GM19193 (cell line): ENCODE results near the gene EVL.

Experiments
- POLR2A ChIP-seq: IDR thresholded peaks from 4 replicates; pipeline ENCODE4 v1.6.1; 2011; ENCODE audit not compliant: insufficient read depth, insufficient read length; ENCODE audit errors: extremely low read depth

EVL gene, protein sequence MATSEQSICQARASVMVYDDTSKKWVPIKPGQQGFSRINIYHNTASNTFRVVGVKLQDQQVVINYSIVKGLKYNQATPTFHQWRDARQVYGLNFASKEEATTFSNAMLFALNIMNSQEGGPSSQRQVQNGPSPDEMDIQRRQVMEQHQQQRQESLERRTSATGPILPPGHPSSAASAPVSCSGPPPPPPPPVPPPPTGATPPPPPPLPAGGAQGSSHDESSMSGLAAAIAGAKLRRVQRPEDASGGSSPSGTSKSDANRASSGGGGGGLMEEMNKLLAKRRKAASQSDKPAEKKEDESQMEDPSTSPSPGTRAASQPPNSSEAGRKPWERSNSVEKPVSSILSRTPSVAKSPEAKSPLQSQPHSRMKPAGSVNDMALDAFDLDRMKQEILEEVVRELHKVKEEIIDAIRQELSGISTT

GRCh38 chr14:100065111-100065871 lies at the start of gene EVL:
EVL (plus strand) TSS chr14:100065422; CDS start chr14:100065501, 79 bp downstream.
- peak; percentile 47 for TF ChIP-seq POLR2A

DNA sequence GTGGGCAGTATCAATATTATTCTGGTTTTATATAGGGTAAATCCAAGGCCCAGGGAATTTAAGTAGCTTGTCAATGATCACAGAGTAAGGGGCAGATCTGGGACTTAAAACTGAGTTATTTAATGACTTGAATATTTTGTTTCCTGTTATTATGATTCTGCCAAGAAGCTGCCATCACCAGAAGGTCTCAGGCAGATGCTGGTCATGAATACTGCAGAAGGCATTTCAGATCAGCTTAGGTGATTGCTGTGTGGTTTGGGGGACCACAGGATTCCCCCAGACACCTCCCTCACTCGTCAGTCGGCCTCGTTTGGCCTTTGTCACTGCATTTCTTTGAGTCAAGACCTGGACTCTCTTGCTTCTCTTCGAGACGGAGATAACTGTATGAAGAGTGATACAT lies 47.7 kb upstream of the EVL start:
- TF ChIP-seq POLR2A, result no peak

DNA sequence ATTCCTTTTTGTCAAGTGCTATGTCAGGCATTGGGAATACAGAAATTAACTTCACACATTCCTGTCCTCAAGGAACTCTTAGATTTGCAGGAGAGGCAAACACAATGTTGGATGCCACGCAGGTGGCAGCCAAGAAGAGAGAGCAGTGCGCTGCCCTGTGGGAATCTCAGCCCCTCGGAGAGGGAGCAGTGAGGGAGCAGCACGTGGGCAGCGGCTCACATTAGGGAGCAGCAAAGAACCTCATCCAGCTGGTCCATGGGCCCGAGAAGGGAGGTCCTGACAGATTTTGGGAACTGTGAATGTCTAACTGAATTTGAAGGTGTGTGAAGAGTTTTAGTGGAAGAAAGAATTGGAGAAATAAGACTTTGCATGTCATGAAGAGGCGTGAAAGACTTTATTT lies 47.2 kb upstream of the EVL start:
- TF ChIP-seq POLR2A, result no peak

- no peak for TF ChIP-seq POLR2A
Observed at GRCh38 chr14:100018482-100018881, 46.7 kb upstream of the EVL start.

DNA sequence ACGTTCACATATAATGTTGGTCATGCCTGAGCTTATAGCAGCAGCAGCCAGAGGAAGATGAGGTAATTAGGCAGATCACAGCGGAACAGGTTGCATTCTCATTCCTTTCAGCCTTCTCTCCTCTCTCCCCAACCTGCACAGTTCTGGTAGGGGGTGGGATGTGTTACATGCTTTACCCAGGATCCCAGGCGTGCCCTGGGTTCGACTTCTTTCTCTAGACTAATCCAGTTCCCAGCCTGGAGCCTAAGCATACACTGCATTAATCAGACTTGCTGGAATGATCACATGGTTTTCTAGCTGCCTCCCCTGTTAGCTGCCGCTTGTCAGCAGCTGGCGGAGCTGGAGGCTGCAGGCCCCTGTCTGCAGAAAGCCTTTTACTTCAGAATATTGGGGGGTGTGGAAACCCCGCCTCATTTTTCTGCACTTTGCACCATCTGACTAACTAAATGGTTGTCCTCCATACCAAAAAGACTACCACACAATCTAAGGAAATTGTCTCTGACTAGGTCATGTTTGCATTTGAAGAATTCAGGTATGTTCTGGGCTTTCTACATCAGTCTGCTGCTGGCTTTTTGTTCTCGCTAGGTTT lies 46.0 kb upstream of the EVL start:
- no peak for TF ChIP-seq POLR2A

DNA sequence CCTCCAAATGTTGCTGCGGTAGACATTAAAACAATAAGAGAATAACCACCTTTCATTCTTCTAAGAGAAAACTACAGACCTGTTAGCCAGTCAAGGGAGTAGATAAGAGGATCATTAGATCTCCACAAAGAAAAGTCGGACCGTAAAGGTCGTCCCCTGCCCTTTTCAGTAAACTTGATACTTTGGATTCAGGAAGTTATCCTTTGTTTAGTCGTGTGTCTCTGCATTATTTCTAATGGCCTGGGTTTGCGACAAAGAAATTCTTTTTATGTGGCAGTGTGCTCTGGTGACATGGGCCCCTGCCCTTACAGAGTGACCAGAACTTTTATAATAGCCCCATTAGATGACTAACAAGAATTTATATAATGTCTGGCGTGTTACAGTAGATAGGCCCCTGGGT lies 44.6 kb upstream of the EVL start:
- no peak for TF ChIP-seq POLR2A

DNA sequence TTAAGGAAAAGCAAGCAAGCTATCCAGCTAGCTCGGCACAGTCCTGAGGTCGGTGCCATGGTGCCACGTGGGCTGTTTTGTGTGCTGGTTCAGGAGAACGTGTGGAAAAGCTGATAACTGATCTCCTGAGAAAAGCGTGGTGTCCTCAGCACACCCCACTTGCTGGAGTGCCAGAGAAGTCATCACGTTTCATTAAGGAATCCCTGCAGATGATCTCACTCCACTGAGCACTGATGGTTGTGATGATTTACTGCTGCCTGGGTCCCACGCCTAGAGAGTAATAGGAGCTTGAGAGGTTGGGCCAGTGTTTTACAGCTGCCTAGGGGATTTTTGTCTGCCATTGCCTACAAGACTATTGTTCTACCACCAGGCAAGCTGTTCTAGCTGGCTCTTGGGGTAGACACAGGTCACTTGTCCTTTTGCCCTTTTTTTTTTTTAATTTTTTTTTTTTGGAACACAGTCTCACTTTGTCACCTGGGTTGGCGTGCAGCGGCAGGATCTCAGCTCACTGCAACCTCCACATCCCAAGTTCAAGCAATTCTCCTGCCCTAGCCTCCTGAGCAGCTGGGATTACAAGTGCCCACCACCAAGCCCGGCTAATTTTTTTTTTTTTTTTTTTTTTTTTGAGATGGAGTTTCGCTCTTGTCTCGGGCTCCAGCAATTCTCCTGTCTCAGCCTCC lies 42.3 kb upstream of the EVL start:
- TF ChIP-seq POLR2A, result no peak

DNA sequence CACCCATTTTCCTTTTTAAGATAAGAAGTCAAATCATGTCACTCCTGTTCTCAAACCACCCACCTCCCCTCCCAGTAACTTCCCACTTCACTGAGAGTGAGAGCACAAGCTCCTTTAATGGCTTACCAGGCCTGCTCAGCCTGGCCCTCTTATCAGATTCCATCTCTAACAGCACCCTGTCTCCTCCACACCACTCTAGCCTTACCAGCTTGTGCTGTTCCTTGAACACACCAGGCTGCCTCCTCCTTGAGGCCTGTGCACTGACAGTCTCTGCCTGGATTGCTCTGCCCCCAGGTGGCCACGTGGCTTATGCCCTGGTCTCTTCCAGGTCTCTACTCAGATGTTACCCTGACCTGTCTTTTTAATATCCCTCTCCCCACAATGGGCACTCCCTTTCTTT lies 40.1 kb upstream of the EVL start:
- TF ChIP-seq POLR2A, result no peak

GRCh38 chr14:100027771-100028490 lies 37.3 kb upstream of the EVL start:
- no peak for TF ChIP-seq POLR2A

GRCh38 chr14:100028990-100029677 lies 36.1 kb upstream of the EVL start:
- TF ChIP-seq POLR2A, result no peak

- no peak for TF ChIP-seq POLR2A
Observed at GRCh38 chr14:100030452-100031153, 34.6 kb upstream of the EVL start.

DNA sequence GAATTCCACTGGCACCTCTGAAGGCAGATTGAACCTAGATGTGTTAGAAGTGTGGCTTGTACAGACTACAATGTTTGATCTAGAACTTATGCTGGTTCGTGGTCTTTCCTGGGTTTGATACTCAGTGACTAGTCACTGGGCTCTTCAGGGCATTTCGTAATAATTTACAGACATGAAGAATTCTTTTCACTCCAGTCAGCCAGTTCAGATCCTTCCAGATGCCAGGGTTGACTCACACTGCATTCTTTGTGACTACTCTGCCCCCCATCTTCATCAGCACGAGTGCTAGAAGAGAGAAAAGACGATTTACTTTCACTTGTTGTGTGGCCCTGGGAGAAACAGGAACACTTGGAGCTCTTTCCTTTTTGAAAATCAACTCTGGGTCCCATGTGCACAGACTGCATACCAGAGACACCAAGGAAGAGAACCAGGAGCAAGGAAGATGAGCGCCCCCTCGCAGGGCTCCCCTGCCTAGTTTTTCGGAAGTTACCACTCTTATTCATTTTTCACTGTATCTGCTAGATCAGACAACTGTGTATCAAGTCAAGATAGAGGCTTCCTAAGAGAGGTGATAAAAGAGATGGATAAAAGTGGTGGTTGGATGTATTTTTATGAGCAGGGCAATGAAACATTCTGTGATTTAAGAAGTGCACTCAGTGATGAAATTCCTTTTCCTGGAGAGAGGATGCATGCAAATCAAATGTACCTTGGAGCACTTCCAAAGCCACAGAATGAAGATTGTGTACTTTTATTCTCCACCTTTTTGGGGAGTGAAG lies 33.5 kb upstream of the EVL start:
- no peak for TF ChIP-seq POLR2A

DNA sequence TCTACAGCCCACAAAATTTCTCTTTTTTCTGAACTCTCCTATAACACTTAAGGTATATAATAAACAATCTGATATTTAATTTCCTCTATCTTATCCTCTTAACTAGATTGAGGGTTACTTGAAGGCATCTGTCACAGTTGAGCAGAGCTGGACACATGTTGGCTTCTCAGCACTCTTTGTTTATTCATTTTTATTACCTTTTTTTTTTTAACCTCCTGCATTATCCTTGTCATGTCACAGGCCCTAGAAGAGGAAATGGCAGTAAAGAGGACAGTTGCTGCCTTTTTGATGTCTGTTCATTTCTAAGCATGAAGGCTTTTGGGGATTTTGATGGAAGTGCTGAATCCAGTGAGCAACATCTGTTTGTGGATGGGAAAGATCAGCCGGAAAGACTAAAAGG lies 32.5 kb upstream of the EVL start:
- no peak for TF ChIP-seq POLR2A
